Breast epithelium (tissue), 3 donors: ENCODE measurements around the gene VWA2.

Experiments used
- POLR2A ChIP-seq: fragments of 450-650 bp; IDR thresholded peaks from one replicate; pipeline ENCODE4 v1.6.1; 2016; ENCODE audit warnings: antibody characterized with exemption, mild to moderate bottlenecking, moderate library complexity
- POLR2AphosphoS5 ChIP-seq, 3 donors: sonication (generic); formaldehyde crosslinking; IDR thresholded peaks; one replicate each; pipeline ENCODE4 v1.6.1; 2017; ENCODE audit warnings: antibody characterized with exemption in 3 of 3
- TF ChIP-seq, protein P1 (sequence below), 3 donors: fragments of 450-650 bp; IDR thresholded peaks; one replicate each; pipeline ENCODE4 v1.5.1; 2016 to 2017; ENCODE audit warnings: antibody characterized with exemption in 3 of 3, mild to moderate bottlenecking in 3 of 3, moderate library complexity in 3 of 3

GRCh38 chr10:114273910-114274309, 34.9 kb downstream of the VWA2 start:
- TF ChIP-seq, protein P1, sequence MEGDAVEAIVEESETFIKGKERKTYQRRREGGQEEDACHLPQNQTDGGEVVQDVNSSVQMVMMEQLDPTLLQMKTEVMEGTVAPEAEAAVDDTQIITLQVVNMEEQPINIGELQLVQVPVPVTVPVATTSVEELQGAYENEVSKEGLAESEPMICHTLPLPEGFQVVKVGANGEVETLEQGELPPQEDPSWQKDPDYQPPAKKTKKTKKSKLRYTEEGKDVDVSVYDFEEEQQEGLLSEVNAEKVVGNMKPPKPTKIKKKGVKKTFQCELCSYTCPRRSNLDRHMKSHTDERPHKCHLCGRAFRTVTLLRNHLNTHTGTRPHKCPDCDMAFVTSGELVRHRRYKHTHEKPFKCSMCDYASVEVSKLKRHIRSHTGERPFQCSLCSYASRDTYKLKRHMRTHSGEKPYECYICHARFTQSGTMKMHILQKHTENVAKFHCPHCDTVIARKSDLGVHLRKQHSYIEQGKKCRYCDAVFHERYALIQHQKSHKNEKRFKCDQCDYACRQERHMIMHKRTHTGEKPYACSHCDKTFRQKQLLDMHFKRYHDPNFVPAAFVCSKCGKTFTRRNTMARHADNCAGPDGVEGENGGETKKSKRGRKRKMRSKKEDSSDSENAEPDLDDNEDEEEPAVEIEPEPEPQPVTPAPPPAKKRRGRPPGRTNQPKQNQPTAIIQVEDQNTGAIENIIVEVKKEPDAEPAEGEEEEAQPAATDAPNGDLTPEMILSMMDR (IDR thresholded peaks at IDR 0.05), result no peak
- TF ChIP-seq POLR2AphosphoS5 (IDR thresholded peaks at IDR 0.05) (no peak), POLR2A (no peak)
